GM18502 (cell line): ENCODE data around the gene BCL2L13.

Experiments
- ATAC-seq: cut with Tn5 transposase; IDR thresholded peaks from one replicate; pipeline ENCODE4 v1.9.1; 2021; ENCODE audit warnings: mild to moderate bottlenecking; ENCODE audit not compliant: unreplicated experiment, poor library complexity

Gene BCL2L13

DNA sequence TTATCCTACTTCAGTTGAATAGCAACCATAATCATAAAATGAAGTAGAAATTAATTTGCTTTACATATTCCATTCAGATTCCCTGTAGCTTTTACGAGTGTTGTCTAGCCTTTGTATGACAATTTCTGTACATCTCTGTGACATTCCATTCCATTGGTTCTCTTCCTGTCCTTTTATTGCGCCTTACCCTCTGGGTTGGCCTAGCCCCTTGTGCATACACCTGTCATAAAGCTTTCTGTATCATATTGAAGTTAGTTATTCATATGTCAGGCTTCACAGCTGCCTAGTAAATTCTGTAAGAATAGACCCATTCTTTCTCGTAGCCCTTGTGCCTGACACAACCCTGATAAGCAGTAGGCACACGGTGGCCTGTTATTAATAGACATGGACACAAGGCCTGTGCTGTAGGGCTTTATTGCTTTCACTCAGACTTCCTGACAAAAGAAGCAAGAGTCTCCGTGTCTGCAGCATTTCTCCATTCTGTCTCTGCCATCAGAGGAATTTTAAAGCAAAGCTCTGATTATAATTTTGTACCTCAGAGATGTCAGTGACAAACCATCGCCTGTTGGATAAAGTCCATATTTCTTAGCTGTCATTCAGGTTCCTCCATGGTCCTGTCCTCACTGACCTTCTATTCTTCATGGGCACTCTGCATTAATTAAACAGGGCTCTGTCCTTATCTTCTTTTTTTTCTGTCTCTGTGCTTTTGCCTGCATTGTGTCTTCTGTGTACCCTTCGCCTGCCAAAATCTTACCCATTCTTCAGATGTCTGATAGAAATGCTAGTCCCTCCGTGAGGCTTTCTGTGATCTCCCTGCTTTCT is 86.3 kb downstream of the BCL2L13 start:
- ATAC-seq: no peak

DNA sequence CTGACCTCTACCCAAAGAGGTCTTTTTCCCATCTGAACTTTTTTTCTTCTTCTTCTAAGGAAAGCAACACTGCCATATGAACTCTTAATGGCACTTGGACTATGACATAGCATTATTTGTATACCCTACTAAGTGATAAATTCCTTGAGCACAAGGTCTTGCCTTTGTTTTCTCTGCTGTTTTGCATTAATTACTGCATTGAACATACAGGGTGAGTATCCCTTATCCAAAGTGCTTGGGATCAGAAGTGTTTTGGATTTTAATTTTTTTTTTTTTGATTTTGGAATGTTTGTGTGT is 86.9 kb downstream of the BCL2L13 start:
- no peak for ATAC-seq

DNA sequence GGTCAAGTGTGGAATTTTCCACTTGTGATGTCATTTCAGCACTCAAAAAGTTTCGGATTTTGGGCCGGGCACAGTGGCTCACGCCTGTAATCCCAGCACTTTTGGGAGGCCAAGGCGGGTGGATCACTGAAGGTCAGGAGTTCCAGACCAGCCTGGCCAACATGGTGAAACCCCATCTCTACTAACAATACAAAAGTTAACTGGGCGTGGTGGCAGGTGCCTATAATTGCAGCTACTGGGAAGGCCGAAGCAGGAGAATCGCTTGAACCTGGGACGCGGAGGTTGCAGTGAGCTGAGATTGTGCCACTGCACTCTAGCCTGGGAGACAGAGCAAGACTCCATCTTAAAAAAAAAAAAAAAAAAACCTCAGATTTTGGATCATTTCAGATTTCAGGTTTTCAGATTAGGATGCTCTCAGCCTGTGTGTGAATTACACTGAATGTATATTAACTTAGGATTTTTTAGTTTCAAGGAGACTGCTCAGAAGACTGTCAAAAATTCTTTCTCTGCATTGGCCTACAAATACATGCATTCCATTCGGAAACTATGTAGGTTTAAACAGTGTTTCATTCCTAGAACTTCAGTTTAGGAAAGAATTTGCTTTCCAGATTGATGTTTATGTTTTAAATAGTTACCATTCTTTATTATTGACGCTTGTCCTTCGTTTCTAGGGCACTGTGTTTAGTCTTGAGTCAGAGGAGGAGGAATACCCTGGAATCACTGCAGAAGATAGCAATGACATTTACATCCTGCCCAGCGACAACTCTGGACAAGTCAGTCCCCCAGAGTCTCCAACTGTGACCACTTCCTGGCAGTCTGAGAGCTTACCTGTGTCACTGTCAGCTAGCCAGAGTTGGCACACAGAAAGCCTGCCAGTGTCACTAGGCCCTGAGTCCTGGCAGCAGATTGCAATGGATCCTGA is 87.7 kb downstream of the BCL2L13 start:
- no peak for ATAC-seq

DNA sequence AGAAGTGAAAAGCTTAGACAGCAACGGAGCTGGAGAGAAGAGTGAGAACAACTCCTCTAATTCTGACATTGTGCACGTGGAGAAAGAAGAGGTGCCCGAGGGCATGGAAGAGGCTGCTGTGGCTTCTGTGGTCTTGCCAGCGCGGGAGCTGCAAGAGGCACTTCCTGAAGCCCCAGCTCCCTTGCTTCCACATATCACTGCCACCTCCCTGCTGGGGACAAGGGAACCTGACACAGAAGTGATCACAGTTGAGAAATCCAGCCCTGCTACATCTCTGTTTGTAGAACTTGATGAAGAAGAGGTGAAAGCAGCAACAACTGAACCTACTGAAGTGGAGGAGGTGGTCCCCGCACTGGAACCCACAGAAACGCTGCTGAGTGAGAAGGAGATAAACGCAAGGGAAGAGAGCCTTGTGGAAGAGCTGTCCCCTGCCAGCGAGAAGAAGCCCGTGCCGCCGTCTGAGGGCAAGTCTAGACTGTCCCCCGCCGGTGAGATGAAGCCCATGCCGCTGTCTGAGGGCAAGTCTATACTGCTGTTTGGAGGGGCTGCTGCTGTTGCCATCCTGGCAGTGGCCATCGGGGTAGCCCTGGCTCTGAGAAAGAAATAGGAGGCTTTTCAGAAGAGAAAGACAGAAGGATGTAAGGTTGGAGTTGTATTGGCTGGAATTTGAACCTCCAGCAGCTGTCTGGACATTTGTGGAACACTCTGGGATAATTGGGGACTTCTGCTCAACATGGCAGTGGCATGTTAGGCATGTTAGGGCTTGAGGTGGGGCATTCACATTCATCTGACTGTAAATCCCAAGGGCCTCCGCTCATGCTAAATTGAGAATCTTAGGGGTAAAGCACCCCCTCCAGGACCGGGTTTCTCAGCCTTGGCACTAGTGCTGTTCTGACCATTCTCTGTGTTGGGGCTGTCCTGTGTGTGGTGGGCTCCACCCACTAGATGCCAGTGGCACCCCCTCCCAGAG is 88.7 kb downstream of the BCL2L13 start:
- no peak for ATAC-seq

DNA sequence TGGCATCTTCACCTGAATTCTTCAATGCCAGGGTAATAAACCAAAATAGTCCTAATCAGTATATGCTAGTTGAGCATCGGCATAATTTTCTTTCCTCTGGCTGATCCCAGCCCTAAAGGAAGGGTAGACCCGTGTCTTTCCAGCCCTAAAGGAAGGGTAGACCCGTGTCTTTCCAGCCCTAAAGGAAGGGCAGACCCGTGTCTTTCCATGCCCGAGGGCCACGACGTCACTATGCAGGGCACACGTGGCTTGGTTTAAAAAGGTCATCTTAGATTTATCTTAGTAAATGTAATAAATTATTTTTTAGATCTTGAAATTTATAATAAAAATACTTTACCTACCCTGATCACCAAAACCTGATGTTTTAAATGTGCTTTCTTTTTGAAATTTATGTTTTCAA is 90.2 kb downstream of the BCL2L13 start:
- no peak for ATAC-seq

DNA sequence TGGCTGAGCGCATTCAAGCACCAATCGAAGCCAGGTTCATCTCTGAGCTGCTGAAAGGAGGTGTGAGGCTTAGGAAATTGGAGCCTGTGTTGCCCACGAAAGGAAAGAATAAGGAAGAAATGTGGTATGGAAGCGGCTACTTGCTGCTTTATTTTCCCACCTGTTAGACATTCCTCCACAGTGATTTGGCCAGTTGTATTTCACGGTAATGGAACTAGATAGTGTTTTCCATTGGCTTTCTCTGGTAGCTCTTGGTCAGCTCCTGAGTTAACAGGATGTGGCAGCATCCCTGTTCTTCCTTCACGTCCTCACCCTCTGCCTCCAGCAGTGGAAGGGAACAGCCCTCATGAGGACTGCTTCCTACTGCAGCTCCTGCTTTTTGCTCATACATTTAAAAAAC is 91.0 kb downstream of the BCL2L13 start:
- ATAC-seq: no peak

DNA sequence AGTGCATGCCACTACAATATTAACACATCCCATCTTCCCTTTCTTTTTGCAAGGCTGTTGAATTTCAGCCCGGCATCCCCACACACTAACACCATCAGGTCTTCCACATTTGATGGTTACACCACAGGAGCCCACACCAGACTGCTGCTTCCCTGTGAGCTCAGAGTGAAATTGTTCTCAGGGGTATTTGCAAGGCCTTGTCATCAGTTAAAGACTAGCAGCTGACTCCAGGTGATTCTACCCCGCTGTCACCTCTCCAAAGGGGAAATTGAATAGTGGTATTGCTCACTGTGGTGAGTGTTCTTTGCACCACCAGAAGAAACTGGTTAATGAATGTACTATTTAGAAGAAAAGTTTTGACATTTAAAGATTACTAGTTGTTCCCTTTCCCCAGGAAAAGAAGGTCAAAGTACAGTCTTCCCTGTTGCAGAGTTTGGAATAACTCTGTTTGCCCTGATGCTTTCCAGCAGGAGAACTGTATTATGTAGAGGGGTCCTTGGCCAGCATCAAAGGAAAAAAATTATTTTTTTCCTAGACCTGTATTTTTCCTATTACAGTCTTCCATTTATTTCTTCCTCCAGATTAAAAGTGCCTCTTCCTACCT is 93.8 kb downstream of the BCL2L13 start:
- ATAC-seq: no peak

DNA sequence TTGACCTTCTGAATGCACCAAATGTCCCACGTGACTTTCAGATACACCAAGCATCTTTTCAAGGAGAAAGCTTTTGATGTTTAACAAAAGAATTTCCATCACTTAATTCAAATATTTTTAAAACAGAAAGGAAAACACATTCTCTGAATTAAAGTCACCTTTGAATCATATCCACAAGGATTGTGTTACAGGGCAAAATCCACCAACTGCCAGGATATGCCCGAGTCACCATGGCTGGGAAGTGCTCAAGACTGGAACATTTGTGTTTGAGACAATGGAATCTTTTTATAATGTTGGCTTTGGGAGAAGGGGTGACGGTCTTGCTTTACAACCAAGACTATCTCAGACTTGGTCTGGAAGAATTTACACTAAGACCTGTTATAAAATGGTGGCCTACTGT is 94.9 kb downstream of the BCL2L13 start:
- ATAC-seq: no peak

DNA sequence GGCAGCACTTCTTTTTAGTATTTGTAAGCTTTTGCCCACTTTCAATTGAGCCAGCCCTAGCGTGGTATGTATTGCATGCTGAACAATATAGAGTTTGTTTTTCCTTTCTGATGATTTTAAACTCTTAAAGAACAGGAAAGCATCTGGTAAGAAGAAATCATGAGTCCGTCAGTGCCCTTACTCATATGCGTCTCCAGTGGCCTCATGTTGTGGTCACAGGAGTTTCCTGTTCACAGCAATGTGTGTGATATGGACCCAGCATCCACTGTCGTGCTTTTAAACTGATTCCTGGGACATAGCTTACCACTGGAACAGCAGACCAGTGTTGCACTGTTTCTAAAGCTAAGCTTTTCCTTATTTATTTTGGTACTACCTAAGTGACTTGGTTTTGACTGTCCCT is 95.6 kb downstream of the BCL2L13 start:
- no peak for ATAC-seq

DNA sequence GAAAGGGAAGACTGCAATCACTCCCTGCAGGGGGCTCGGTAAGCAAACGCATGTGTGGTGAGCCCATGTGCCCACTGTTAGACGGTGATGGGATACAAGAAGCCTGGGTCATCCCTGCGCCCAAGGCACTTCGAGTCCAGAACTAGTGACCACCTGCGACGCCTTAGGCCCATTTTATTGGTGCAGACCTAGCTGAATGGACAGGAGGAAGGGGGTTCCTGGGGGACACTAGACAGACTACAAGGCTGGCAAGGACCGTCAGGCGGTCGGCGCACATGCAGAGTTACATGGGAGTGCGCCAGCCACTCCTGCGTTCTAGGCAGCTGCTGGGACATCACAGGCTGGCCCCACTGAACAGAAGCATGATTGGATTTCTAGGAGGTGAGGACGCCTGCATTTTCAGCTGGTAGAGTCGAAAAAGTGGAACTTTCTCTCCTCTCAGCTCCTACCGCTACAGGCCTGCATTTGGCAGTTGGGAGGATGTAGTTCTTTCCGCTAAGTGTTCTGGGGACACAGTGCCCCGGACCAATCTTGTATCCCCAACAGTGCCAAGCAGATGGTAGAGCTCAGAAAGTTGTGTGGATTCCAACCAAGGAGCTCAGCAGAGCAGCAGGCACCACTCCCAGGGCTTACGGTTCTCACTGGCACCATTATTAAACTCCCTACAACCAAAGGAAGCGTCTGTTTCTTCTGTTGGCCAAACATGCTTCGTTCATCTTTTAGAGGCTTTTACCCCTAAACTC is 100.0 kb downstream of the BCL2L13 start:
- no peak for ATAC-seq

DNA sequence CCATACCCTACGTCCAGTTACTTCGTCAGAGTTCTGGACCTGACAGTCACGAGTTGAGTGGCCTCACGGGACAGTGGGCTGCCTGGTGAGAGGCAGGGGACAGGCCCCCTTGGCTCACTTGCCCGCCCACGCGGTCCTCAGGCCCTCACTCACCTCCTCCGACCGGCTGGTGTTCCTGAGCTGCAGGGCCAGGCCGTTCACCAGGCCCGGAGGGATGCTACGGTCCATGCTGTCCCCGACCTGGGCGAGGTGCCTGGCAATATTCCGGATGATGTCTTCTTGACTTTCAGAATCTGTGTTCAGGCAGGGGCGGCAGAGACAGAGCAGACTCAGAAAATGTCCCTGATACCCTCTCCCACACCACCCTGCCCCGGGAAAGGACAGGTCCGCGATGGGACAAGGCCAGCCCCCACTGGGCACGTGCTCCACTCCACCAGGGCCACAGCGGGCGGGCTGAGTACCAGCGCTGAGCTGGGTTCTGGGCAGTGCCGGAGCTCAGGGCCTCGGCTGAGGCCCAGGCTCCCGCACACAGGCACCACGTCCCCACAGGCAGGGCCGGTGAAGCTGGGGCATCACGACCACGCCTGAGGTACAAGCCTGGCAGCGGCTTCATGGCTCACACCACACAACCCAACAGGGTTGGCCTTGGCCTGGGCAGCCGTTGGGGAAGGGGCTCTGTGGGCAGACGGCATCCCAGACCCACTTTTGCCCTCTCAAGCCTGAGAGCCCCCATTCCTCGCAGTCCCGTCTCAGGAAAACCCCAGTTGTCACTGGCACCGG is 100.8 kb downstream of the BCL2L13 start:
- no peak for ATAC-seq

DNA sequence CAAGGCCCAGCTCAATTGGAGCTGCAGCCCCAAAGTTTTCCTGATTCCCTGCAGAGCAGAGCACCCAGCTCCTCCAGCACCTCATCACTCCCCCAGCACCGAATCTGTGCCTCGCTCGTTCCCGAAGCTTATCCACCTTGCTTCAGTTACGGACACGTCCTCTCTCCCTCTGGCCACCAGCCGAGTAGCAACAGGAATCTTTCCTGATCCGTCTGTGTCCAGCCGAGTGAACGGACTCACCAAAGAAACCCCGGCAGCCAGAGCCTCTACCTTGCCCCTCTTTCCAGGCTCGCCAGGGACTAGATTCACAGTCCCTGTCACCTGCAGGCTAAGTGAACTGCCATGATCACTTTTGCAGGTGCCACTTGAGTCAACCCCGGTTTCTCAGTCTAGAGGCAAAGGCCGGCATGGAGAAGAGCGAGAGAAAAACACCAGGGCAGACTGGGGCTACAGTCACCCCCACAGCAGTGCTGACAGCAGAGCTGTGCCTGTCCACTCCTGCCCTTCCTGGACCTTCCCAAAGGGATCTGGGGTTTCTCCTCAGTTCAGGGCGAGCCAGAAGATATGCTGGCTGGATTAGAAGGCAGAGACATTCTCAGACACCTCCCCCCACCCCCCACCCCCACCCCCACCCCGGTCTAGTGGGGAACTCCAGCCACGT is 103.4 kb downstream of the BCL2L13 start:
- ATAC-seq: no peak

DNA sequence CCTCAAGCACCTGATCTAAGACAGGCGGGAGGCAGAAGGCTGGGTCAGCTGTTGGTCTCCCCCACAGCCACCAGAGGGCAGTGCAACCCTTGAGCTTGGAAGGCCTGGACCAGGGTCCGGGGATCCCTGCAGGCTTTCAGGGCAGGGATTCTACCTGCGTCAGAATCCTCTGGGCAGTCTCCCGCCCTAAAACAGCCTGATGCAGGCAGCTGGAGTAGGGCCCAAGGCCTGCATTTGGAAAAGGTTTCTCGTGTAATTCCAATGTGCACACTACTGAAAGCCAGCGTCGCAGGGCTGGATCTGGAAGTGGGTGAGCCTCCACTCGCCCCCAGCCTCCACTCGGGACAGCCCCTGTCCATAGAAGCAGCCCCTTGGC is 104.0 kb downstream of the BCL2L13 start:
- ATAC-seq: no peak

DNA sequence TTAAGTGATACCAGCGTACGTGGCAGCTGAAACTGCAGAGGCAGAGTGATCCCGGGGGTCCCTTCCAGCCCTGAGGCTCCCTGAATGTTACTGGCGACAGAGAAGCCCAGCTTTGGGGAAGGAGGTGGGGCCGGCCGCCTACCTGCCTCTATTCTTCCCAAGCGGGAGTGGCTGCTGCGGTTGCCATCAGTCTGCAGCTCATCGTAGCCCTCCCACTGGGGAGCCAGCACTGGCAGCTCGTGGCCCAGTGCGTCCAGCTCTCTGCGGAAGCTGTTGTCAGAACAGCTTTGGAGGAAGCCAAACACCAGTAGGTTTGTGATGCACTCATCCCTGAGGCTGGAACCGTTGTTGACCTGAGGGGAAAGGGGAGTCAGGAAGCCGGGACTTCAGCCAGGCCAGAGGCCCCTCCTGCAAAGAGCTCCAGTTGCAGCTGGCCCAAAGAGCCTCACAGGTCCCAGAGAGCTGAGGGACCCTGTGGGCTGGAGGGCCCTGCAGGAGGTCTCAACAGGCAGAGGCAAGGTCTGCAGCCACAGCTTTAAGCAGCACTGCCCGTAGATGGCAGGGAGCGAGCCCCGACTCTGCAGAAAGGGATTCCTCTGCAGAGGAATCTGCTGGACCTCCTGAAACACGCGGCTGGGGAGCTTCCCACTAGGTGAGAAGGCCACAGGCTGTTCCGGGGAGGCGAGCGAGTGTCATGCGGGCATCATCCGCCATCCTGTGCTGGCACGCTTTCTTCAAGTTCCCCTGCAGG is 105.3 kb downstream of the BCL2L13 start:
- ATAC-seq: no peak

DNA sequence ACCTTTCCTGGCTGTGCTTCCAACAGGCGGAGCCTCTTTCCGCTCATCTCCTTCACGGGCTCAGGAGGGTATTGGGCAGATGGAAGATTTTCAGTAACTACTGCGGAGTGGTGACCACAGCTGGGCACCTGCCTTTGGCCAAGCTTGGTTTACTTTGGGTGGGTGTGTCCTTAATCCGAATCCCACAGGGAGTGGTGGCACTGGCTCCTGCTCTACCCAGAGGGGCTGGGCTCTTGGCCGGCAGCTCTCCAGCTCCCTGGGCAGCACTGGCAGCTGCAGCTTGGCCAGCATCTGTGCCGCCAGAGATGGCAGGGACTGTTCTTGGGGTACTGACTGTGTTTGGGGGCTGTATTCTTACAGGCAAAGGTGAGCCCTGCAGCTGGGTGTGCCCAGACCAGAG is 105.9 kb downstream of the BCL2L13 start:
- no peak for ATAC-seq

DNA sequence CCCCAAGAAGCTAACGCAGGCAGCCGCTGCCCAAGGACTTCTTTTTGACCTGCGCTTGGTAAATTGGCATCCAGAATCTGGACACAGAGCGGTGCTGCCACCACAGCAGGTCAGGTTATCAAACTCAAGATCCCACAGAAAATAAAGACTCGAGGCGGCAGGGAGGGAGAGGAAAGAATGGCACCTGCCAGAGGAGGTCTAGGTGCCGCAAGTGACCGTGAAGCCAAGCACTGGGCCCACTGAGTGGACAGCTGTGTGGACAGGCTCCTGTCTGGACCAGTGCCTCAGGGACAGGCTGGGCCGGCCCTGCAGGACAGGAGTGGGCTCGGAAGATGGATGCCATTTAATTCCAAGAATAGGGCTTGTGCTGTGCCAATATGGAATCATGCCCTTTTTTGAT is 108.4 kb downstream of the BCL2L13 start:
- no peak for ATAC-seq

DNA sequence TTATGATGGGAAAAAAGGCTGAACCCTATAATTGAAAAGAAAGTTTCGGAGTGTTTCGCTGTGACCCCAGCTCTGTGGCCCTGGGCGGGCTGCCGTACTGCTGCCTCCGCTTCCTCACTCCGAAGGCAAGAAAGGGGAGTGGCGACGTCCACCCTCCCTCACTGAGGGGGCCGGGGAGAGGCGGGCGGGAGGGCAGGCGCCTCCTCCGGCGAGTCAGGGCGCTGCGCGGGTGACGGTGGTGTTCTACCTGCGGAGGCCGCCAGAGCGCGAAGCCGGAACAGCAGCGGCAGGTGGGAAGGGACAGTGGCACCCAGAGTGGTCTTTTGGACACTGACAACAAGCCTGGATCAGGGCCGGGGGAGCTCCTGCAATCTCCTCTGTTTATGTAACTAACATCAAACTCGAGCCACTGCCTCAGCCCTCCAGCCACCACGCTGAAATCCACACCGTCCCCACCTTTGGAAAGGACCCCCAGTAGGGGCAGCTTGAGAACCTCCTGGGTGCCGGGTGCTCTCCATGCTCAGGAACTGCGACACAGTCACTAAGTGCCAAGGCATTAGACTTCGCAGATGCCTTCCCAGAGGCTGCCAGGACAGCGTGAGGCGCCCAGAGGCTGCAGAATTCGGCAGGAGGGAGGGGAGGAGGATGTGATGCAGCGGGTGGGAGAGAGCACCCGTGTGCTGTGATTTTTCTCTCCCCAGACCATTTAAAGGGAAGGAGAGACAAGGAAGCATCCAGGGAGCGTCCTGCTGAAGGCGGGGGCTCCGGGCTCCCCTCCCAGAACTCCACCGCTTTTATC is 110.2 kb downstream of the BCL2L13 start:
- ATAC-seq: no peak
